WERI-Rb-1 (cell line): ENCODE measurements around the gene CHCHD6.
A peak's percentile ranks its signal among the peaks of the same experiment; 100 is the strongest.

Source experiments
- DNase-seq: peaks from one replicate; pipeline ENCODE4 v3.0.0-alpha.2; 2020
- H3K27ac ChIP-seq: fragments of 250-450 bp; sonication (Bioruptor Pico); 2 replicates; pipeline ENCODE4 v1.5.1; 2020; ENCODE audit warnings: mild to moderate bottlenecking, moderate library complexity
- H3K27me3 ChIP-seq: fragments of 250-450 bp; sonication (Bioruptor Pico); 2 replicates; pipeline ENCODE4 v1.5.1; 2021; ENCODE audit warnings: mild to moderate bottlenecking, low read depth, moderate library complexity; ENCODE audit not compliant: insufficient read depth, severe bottlenecking
- H3K36me3 ChIP-seq: fragments of 250-450 bp; sonication (Bioruptor Pico); 2 replicates; pipeline ENCODE4 v1.5.1; 2020; ENCODE audit warnings: mild to moderate bottlenecking, moderate library complexity
- H3K4me3 ChIP-seq: 2 replicates; pipeline ENCODE4 v1.5.1; 2011; ENCODE audit warnings: low read depth, mild to moderate bottlenecking, control low read depth, low read length
- H3K9me3 ChIP-seq: fragments of 250-450 bp; sonication (Bioruptor Pico); 2 replicates; pipeline ENCODE4 v1.5.1; 2021; ENCODE audit warnings: mild to moderate bottlenecking, moderate library complexity; ENCODE audit not compliant: severe bottlenecking
- CTCF ChIP-seq: IDR thresholded peaks from 2 replicates; pipeline ENCODE4 v1.5.1; 2011; ENCODE audit warnings: low read depth, mild to moderate bottlenecking, control low read depth, inconsistent platforms, low read length

The CHCHD6 gene

DNA sequence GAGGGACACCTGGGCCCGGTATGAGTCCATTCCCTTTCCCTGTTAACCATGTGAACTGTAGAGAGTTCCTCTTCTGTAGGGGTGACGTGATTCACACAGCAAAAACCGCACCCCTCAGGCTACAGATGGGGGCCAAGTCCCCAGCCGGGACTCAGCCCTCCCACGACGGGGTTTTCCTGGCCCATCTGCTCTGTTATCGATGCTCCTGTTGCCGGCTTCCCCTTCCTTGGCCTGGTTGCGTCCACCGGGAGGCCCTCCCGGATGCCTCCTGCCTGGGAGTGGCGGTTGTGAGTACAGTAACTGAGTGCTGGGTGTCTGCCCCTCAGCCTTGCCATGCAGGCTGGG lies 278.1 kb downstream of the CHCHD6 start:
- Histone ChIP-seq H3K9me3 (no peaks in the 10 kb centered on the region), H3K27ac (peak overlapping the region; percentile 78; the same call in 1 of the 2 replicates), H3K4me3 (peak overlapping the region; percentile 50), H3K27me3 (no peaks in the 10 kb centered on the region), H3K36me3 (peaks cover 6% of the 10 kb centered on the region; the same call in 1 of the 2 replicates)
- no peak for TF ChIP-seq CTCF
- peak; percentile 41 for DNase-seq

- H3K9me3 ChIP-seq = no peaks in the 10 kb centered on the region
- DNase-seq = peak; percentile 75
- peak within 1 kb of the TSS; percentile 78 for H3K27ac ChIP-seq
- peak within 1 kb of the TSS; percentile 63 for H3K4me3 ChIP-seq
- peak; percentile 91 for TF ChIP-seq CTCF
- peaks cover 6% of the 10 kb centered on the region; the same call in 1 of the 2 replicates for H3K36me3 ChIP-seq
- H3K27me3 ChIP-seq = no peaks in the 10 kb centered on the region
Observed at GRCh38 chr3:126982471-126983175, 278.6 kb downstream of the CHCHD6 start, which contains the start of gene PLXNA1. PLXNA1 (plus strand) TSS chr3:126983115; CDS start chr3:126988594, 5,479 bp downstream.

- H3K4me3 ChIP-seq = peak overlapping the region; percentile 63
- no peak for DNase-seq
- TF ChIP-seq CTCF = no peak
- H3K27ac ChIP-seq = peak overlapping the region; percentile 56; the same call in 1 of the 2 replicates
- peaks cover 6% of the 10 kb centered on the region; the same call in 1 of the 2 replicates for H3K36me3 ChIP-seq
- no peaks in the 10 kb centered on the region for H3K27me3 ChIP-seq
- H3K9me3 ChIP-seq = no peaks in the 10 kb centered on the region
Observed at GRCh38 chr3:126983276-126983652, 279.2 kb downstream of the CHCHD6 start.

DNA sequence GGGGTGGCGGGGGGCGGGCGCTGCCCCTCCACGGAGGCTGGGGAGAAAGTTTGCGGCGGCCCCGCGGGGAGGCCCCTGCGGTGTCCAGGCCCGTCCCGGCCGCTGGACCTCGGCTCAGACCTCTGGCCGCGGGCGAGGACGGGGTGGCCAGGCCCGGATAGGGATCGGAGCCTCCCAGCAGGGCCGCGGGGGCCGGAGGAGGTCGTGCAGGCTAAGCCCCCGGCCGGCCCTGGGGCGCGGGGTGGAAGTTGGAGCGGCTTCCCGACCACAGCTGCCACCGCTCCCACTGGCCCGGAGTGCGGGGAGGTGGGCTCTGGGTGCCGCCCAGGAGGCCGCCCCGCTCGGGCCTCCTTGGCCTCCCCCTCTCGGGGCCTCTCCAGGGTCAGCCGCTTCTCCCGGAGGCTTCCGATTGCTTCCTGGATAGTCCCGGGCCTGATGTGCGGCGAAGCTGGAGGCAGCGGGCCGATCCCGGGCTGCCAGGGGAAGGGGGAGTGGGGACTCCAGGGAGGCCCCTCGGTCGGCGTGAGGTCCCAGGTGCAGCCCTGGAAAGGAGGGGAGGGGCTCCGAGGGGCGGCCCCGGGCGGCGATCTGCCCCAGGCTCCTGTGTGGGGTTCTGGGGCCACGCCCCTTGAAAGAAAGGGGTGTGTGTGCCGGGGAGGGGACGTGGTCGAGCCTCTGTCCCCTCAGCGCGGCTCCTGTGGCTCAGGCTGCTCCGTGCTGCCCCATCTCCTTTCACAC lies 279.8 kb downstream of the CHCHD6 start:
- TF ChIP-seq CTCF = no peak
- DNase-seq = peak; percentile 55
- Histone ChIP-seq H3K36me3 (peaks cover 9% of the 10 kb centered on the region), H3K27ac (peak overlapping the region; percentile 56), H3K4me3 (peak overlapping the region; percentile 63), H3K9me3 (no peaks in the 10 kb centered on the region), H3K27me3 (no peaks in the 10 kb centered on the region)

- no peak for TF ChIP-seq CTCF
- no peak for DNase-seq
- H3K27me3 ChIP-seq = no peaks in the 10 kb centered on the region
- H3K27ac ChIP-seq = no peak overlapping the region; the same call in none of the 2 replicates
- no peaks in the 10 kb centered on the region for H3K9me3 ChIP-seq
- peak overlapping the region; percentile 63 for H3K4me3 ChIP-seq
- peaks cover 17% of the 10 kb centered on the region for H3K36me3 ChIP-seq
Observed at GRCh38 chr3:126984391-126985131, 280.5 kb downstream of the CHCHD6 start.
